HPDE6-E6E7 (cell line): ENCODE results near the gene THAP11.
A peak's percentile ranks its signal among the peaks of the same experiment; 100 is the strongest.
"Not testable (repeated sequence)": the region's sequence is repeated elsewhere in the genome, so short reads cannot be mapped to it uniquely, and the experiment has no call there.

Experiments used
- DNase-seq: peaks from one replicate; pipeline ENCODE4 v3.0.0; 2011; ENCODE audit warnings: missing footprints; ENCODE audit errors: extremely low spot score

The THAP11 gene

DNA sequence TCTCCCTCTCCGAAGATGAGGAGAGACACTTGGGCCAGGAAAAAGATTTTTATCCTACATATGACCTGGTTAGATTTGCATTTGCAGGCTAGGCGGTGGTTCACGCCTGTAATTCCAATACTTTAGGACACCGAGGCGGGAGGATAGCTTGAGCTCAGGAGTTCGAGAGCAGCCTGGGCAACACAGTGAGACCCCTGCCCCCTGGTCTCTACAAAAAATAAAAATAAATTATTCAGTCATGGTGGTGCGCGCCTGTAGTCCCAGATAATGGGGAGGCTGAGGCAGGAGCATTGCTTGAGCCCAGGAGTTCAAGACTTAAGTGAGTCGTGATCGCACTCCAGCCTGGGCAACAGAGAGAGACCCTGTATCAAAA, 7.9 kb upstream of the THAP11 start:
- DNase-seq: no peak

DNA sequence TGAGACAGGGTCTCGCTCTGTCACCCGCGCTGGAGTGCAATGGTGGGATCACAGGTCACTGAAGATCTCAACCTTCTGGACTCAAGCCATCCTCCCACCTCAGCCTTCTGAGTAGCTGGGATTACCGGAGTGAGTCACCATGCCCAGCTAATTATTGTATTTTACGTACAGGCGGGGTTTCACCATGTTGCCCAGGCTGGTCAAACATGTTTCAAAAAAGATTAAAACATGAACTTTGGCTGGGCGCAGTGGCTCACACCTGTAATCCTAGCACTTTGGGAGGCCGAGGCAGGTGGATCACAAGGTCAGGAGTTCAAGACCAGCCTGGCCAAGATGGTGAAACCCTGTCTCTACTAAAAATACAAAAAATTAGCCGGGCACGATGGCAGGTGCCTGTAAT, 4.9 kb upstream of the THAP11 start:
- DNase-seq: not testable (repeated sequence)

GRCh38 chr16:67837811-67838210, 4.3 kb upstream of the THAP11 start:
- DNase-seq: no peak

GRCh38 chr16:67841198-67841815, 813 bp upstream of the THAP11 start:
- DNase-seq: no peak

DNA sequence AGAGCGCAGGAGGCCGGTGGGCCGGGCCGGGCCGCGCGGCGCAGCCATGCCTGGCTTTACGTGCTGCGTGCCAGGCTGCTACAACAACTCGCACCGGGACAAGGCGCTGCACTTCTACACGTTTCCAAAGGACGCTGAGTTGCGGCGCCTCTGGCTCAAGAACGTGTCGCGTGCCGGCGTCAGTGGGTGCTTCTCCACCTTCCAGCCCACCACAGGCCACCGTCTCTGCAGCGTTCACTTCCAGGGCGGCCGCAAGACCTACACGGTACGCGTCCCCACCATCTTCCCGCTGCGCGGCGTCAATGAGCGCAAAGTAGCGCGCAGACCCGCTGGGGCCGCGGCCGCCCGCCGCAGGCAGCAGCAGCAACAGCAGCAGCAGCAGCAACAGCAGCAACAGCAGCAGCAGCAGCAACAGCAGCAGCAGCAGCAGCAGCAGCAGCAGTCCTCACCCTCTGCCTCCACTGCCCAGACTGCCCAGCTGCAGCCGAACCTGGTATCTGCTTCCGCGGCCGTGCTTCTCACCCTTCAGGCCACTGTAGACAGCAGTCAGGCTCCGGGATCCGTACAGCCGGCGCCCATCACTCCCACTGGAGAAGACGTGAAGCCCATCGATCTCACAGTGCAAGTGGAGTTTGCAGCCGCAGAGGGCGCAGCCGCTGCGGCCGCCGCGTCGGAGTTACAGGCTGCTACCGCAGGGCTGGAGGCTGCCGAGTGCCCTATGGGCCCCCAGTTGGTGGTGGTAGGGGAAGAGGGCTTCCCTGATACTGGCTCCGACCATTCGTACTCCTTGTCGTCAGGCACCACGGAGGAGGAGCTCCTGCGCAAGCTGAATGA, 606 bp downstream of the THAP11 start:
- no peak for DNase-seq

DNA sequence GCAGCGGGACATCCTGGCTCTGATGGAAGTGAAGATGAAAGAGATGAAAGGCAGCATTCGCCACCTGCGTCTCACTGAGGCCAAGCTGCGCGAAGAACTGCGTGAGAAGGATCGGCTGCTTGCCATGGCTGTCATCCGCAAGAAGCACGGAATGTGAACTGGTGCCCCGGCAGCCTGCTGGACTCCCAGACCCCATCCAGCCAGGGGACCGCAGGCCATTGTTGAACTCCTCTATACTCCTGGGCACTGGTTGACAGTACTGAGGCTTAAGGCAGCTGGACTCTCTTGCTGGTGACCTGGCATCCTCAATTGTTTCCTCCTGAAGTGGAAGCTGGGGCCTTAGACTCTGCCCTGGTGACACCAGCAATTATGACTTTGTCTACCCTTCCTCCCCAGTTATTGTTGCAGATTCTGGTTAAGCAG, 1.2 kb downstream of the THAP11 start:
- no peak for DNase-seq

DNA sequence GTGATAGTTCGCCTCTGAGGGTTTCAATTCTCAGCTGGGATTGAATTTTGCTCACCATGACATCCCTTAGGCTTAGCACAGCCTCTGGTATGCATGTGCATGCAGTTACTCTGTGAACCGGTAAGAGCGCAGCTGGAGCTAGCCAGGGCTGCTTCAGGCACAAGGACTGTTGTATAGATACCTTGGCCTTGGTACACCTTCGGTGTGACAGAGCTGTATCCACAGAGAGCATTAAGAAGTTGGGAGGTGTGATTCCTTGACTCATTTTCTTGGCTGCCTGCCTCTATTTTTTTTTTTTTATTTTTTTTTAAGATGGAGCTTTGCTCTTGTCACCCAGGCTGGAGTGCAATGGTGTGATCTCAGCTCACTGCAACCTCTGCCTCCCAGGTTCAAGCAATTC, 2.4 kb downstream of the THAP11 start:
- peak; percentile 66 for DNase-seq

DNA sequence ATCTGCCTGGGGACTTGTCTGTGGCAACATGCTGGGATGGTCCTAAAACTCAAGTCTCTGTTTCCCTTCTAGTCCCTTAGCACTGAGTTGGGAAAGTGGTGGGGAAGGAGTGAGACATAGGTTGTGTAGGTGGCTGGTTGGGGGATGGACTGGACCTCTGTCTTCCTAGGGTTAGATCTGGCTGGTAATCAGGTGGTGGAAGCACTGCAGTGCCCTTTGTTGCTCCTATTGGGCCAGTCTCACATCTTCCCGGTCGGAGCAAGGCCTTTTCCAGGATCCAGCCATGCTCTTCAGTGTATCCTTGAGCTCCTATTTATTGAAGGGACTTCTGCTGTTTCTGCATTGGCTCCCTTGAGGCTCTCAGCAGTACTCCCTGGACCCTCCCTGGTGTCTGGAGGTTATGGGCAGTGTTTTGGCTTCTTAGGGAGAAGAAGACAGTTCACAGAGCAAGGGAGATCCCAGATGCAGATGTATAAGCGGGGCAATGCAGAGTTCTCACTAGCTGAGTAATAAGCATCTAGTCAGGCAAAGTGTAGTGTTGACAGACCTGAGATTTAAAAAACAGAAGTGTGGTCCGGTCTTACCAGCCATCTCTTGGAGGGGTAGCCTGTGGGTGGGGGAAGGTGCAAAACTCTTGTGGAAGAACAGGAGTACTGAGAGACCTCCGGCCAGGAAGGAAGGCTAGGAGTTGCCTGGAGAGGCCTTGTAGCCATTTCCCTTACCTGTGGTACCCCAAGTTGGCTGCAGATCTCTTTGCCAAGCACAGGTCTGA, 3.4 kb downstream of the THAP11 start:
- DNase-seq: no peak

DNA sequence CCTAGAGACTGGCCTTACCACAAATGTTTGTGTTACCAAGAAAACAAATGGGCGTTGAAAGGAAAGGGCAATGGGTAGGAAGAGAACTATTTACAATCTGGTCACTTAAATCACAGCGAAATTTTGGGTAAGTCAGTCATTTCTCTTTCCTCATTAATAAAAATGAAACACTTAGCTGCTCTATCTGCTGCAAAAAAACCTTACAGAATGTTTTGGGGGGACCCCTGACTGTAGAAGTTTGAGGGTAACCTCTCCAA, 3.9 kb downstream of the THAP11 start:
- DNase-seq: no peak

GRCh38 chr16:67846320-67847063, 4.4 kb downstream of the THAP11 start, which contains the start of gene NUTF2:
Gene NUTF2 (plus strand): TSS chr16:67846933. CDS start chr16:67865131, 18,198 bp downstream.
- DNase-seq: peak; percentile 93

- DNase-seq: peak; percentile 83
Observed at GRCh38 chr16:67847064-67847861, 5.1 kb downstream of the THAP11 start, which contains the start of gene CENPT. Gene CENPT (minus strand): TSS chr16:67847693. CDS start chr16:67833859, 13,834 bp downstream.

DNA sequence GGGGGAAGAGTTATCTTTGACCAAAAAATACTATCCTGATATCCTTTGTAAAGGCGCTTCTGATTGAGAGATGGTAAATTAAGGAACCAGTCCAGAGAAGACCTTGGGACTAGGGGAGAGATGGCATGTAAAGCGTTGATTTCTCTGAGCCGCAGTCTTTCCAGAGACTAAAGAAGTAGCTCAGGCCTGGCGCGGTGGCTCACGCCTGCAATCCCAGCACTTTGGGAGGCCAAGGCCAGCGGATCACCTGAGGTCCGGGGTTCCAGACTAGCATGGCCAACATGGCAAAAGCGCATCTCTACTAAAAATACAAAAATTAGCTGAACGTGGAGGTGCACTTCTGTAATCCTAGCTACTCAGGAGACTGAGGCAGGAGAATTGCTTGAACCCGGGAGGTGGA, 6.0 kb downstream of the THAP11 start:
- no peak for DNase-seq

DNA sequence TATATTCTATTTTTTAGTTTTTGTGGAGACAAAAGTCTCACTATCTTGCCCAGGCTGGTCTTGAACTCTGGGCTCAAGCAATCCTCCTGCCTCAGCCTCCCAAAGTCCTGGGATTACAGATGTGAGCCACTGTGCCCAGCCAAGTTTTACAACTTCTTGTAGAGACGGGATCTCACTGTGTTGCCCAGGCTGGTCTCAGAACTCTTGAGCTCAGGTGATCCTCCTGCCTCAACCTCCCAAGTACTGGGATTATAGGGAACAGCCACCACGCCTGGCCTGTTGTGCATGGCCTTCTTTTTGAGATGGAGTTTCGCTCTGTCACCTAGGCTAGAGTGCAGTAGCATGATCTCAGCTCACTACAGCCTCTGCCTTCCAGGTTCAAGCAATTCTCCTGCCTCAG, 11.6 kb downstream of the THAP11 start:
- DNase-seq: no peak

GRCh38 chr16:67855789-67856188, 13.7 kb downstream of the THAP11 start:
- no peak for DNase-seq

GRCh38 chr16:67856927-67857546, 14.9 kb downstream of the THAP11 start:
- DNase-seq: no peak

DNA sequence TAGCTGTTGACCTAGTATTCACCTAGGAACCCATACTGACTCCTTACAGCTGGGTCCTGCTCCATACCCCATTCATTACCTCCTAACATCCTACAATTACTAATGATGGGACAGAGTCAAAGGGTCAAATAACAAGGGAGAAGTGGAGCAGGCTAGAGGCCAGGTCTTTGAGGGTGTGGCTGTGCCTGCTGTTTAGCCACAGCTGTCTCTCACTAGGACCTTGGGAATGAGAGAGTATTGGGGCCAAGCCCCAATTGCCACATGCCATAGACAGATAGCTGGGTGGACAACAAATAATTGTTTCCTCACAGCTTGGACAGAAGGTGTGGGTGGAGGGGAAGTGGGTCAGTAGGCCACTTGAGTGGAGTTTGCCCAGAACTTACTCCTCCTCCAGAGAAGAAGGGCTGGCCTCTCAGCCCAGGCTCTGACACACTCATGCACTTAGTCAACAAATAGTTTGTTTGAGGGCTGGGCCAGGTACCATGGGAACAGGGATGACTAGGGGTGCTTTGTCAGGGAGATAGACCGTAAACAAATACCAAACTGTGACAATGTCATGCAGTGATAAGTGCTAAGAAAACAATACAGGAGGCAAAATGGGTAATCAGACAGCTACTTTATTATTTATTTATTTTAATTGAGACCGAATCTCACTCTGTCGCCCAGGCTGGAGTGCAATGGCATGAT, 15.6 kb downstream of the THAP11 start:
- peak; percentile 99 for DNase-seq

- no peak for DNase-seq
Observed at GRCh38 chr16:67858500-67858899, 16.4 kb downstream of the THAP11 start.

DNA sequence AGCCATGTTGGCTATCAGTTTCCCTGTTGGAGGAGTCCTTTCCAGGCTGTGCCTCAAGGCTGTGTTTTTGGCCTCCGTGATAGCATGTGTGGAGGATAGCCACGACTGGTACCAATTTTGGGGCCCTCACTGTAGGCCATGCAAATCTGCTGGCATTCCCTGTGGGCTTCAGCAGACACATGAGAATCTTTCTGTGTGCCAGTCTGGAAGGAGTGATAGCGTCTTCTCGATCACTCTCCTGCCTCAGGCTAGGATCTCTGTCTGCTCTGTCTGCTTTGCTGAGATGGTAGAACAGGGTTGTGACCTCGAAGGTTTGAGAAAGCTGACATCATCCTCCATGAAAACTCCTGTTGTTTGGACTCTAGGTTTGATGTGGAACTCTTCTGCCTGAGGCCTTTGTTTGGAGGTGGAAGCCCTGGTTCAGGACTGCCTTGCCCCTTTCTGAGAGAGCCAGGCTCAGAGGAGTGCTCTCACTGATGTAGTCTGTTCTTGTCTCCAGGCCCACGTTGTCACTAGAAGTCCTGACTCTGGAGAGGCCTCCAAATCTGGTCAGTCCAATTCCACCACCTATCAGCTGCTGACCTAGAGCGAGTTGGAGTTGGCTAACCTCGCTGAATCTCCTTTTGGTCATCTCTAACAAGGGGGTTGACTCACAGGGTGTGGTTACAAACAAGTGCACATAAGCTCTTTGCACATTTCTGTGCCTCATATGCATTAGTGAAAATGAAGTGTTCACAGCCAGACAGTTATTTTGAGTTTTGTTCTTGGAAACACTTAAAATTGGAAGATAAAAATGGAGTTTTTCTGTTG, 18.7 kb downstream of the THAP11 start:
- DNase-seq: no peak

DNA sequence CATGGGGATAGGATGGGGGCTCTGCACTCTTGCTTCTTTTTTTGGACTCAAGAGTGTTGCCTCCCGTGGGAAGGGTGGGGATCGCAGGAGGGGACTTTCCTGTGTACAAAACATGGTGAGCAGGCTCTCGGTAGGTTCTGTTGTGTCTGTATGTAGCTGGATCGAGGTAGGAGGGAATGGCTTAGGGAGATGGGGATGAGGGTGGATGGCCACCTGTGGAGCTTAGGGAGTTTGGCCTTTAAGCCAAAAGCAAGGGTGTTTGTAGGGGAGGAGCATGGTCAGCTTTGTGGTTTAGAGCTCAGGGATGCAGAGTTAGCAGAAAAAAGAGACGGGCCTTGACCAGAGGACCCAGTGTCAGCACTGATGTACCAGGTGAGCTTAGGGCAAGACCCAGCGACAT, 19.8 kb downstream of the THAP11 start:
- no peak for DNase-seq
